Fibroblast of skin of left quadriceps (primary cell): ENCODE data around the gene IL34.
"Not testable (repeated sequence)": the region's sequence is repeated elsewhere in the genome, so short reads cannot be mapped to it uniquely, and the experiment has no call there.

Experiments
- DNase-seq, 2 experiments: peaks; one replicate each; pipeline ENCODE4 v3.0.0-alpha.2; 2013; ENCODE audit warnings: low read depth in 2 of 2

Gene IL34

DNA sequence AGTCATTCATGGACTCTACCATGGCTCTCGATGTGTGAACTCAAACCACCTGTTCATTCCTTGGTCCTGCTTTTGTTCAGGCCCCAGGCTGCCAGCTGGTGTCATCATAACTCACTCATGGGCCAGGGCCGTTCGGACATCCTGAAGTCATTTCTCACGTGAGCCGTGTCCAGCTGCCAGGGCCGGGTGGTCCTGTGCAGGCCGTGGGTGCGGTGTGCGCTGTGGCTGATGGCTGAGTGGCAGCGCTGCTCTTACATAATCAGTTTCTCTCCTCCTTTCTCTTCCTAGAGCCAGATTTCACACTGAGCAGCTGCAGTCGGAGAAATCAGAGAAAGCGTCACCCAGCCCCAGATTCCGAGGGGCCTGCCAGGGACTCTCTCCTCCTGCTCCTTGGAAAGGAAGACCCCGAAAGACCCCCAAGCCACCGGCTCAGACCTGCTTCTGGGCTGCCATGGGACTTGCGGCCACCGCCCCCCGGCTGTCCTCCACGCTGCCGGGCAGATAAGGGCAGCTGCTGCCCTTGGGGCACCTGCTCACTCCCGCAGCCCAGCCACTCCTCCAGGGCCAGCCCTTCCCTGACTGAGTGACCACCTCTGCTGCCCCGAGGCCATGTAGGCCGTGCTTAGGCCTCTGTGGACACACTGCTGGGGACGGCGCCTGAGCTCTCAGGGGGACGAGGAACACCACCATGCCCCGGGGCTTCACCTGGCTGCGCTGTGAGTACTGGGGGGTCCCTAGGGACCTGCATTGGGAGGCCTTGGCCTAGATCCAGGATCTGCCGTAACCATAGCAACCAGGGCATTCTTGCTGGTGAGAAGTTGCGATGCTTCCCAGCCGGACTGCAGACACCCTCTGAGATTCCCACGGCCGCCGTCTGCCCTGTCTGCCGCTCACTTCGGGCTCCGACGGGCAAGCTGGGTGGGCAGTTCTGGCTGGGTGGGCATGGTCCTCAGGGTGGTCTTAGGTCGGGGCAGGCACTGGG is at the start of gene IL34:
TSS of gene IL34 (plus strand) at position 300 of the 982 bp plus-strand sequence. CDS start at position 689, 389 bp downstream.
- DNase-seq = no peak

DNA sequence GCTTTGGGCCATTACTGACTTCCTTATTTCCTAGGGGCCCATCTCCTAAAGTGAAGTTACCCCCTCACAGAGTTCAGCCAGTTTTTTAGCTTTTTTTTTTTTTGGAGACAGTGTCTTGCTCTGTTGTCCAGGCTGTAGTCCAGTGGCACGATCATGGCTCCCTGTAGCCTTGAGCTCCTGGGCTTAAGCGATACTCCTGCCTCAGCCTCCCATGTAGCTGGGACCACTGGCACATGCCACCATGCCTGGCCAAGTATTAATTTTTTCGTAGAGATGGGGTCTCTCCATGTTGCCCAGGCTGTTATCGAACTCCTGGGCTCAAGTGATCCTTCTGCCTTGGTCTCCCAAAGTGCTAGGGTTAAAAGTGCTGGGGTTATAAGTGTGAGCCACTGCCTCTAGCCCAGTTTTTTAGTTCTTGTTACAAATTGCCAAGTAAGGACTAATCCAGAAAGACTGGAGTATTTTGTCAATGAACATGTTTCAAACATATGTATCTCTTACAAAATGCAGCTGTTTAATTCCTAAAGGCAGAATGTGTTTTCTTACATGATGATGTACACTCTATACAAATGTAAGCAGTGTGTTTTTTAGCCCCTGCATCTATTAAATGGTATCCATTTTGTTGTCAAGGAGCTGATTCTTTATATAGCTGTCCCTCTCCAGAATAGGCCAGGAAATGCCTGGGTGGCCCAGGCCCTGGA is 49.1 kb upstream of the IL34 start:
- DNase-seq = no peak

DNA sequence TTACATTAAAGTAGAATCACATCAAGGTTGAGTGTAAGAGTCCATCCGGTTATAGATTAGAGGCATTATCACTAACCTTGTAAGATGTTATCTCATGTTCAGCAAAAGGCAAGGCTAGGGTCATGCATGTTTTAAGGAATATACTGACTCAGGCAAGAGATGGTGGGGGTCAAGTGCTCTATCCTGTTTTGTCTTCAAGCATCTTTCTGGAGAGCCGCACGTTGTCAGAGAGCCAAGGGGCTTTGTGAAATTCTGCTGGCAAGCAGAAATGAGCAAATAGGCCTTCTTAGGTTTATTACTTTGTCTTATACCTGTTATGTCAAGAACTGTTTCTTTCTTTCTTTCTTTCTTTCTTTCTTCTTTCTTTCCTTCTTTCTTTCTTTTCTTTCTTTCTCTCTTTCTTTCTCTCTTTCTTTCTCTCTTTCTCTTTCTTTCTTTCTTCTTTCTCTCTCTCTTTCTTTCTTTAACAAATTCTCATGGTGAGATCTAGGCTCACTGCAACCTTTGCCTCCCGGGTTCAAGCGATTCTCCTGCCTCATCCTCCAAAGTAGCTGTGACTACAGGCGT is 47.3 kb upstream of the IL34 start:
- no peak for DNase-seq

DNA sequence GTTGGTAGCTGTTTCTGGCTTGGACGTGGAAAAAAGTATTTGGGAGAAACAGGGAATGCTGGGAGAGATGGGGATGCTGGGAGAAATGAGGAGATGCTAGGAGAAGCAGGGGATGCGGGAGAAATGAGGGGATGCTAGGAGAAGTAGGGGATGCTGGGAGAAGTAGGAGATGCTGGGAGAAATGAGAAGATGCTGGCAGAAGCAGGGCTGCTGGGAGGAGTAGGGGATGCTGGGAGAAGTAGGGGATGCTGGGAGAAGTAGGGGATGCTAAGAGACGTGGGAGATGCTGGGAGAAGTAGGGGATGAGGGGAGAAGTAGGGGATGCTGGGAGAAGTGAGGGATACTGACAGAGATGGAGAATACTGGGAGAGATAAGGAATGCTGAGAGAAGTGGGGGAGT is 45.6 kb upstream of the IL34 start:
- DNase-seq = no peak

DNA sequence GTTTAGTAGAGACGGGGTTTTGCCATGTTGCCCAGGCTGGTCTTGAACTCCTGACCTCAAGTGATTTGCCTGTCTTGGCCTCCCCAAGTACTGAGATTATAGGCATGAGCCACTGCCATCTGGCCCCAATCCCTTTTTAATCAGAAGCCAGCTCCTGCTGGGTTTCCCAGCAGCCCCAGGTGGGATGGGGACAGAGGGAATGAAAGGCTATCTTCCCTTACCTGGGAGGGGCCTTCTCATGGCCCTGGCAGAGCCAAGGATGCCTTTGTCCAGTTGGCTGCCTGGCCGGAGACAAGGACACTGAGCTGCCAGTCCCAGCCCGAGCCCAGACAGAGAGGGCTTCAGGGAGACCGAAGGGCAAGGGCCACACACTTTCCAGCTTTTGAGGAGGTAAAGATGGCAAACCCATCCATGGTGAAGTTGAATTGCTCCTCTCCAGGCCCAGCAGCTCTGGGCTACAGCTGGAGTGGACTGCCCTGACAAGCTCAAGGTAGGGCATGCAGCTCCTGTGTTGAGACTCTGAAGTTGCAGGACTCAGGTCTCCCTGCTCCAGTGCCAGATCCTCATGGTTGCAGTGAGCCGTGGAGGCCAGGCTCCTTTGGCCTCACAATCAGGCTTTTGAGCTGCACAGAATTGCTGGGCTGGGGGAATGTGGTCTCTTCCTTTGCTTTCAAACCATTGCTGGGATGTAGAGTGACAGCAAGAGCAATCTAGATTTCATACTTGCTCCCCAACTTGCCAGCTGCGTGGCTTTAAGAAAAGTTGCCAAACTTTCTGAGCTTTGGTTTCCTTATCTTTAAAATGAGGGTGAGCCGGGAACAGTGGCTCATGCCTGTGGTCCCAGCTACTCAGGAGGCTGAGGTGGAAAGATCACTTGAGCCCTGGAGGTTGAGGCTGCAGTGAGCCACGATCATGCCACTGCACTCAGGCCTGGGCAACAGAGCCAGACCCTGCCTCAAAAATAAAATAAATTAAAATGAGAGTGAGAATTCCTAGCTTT is 44.5 kb upstream of the IL34 start:
- no peak for DNase-seq

DNA sequence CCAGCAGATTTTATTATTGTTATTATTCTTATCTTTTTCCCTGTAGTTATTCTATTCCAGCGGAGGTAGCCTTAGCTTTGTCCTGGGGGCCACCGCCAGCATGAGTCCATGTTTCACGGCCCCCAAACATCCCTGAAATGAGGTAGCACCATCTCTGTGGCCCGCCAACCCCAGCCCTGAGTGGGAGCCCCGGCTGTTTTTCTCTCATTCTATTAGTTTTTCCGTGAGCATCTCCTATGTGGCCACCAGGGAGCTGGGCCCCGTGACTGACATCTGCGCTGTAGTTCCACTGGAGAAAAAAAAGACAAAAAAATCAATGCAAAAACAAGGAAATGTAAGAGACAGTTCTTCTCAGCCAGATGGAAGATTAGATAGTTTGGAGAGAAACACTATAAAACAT is 43.5 kb upstream of the IL34 start:
- DNase-seq = no peak

DNA sequence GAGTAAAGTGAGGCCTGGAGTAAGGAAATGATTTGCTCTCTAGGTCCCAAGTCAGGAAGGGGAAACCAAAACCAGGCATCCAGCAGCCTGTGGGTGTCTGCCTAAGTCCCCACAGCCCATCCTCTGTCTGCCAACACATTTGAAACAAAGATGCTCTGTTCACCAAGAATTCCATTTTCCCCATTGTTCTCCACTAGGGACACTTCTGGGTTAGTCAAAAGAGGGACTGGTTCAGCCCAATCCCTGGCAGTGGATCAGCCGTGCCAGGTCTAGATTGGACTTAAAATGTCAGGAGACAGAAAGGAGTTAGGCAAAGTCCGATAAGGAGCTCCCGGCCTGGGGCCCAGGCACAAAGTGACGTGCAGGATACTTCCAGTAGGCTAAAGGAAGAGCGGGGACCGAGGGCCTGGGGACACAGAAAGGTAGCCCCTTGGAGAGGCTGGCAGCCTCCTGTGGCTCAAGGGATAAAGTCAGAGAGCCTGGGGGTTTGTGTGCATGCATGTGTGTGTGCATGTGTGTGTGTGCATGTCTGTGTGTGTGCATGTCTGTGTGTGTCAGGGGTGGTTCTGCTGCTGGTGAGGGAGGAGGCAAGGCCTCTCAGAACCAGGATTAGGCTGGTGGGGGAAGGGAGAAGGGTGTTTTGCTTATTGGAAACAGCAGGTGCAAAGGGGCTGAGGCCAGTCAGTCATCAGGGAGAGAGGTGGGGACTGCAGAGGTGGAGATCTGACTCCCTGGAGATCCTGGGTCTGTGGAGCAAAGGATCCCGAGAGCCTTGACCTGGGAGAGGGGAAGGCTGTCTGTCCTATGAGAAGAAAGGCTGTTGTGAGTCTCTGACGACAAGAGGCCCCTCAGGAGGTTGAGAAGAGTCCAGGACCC is 41.7 kb upstream of the IL34 start:
- no peak for DNase-seq

DNA sequence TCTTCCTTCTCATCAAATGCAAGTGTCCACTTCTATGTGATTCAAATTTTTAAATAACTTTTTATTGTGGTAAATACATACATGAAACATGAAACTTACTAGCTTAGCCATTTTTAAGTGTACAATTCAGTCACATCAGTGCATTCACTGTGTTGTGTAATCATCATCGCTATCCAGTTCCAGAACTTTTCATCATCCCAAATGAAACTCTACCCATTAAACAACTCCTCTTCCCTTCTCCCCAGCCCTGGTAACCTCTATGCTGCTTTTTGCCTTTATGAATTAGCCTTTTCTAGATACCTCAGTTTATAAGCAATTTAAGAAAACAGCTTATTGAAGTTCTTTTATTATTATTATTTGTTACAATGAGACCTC is 41.1 kb upstream of the IL34 start:
- DNase-seq = no peak

DNA sequence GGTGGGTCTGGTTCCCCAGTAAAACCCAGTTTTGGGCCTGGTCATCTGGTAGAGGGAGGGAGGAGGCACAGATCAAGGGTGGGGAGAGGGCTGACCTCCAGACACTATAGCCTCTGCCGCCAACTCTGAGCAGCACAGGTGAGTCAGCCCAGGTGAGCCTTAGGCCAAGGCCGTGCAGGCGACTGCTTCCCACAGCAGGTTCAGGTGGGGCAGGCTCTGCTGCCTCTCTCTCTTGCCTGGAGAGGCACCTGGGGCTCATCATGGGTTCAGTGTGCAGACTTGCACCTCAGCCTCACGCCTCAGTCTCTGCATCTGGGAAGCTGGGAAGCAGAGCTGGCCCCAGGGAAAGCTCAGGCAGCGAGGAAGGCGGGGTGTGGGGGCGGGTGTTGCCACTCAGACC is 37.8 kb upstream of the IL34 start:
- no peak for DNase-seq

DNA sequence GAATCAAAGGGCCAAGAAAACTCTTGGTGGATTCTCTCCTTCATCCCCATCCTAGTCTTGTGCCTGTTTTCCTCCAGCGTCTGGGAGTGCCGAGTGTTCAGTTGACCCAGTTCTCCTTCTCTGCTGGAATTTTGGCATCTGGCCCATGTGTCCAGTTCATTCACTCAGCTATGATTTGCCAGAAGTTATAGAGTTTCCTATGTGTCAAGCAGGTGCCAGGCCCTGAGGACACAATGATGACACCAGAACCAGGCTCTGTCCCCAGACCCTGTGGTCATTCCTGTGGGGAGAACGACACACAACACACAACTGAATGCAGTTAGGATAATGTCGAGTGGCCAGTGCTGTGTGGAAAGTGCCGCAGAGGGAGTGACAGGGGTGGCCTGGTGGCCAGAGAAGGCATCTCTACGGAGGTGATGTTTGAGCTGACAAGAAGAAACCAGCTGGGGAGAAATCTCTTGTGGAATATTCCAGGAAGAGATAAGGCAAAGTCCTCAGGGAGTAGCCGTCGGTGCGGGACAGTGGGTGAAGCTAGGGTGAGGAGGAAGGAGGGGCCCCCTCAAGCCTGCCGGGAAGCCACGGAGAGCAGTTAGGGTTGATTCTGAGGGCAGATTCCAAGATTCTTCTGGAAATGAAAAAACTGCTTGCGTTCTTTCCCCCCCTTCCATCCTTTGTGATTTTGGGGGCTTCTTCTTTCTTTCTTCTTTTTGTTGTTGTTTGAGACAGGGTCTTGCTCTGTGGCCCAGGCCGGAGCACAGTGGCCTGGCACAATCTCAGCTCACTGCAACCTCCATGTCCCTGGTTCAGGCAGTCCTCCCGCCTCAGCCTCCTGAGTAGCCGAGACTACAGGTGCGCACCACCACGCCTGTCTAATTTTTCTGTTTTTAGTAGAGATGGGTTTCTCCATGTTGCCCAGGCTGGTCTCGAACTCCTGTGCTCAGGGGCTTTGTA is 35.8 kb upstream of the IL34 start:
- no peak for DNase-seq

DNA sequence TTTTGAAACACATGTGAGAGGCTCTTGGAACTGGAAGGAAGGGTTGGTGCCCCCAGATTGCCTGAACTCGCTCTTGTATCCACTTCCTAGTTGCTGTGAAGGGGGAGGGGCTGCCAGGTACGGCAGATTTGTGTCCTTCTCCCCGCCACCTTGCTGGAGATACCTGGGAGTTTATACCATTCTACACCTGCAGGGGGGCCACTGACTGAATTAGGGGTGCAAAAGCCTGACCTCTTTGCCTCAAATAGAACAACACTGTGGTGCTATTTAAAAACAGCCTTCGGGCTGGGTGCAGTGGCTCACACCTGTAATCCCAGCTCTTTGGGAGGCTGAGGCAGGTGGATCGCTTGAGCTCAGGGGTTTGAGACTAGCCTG is 35.1 kb upstream of the IL34 start:
- no peak for DNase-seq

DNA sequence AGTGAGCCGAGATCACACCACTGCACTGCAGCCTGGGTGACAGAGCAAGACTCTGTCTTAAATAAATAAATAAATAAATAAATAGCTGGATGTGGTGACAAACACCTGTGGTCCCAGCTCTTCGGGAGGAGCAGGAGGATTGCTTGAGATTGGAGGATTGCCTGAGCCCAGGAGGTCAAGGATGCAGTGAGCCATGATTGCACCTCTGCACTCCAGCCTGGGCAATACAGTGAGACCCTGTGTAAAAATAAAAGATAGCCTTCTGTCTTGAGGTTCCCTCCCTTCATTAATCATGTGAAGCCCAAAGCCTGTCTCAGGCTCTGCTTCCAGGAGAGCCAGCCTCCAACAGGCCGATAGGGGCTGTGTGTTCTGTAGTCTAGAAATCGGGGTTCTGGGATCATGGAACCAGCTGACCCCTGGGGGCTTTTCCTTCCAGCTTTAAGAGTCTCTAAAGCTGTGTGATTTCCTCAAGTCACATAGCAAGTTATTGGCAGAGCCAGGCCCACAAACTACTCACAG is 34.5 kb upstream of the IL34 start:
- no peak for DNase-seq

DNA sequence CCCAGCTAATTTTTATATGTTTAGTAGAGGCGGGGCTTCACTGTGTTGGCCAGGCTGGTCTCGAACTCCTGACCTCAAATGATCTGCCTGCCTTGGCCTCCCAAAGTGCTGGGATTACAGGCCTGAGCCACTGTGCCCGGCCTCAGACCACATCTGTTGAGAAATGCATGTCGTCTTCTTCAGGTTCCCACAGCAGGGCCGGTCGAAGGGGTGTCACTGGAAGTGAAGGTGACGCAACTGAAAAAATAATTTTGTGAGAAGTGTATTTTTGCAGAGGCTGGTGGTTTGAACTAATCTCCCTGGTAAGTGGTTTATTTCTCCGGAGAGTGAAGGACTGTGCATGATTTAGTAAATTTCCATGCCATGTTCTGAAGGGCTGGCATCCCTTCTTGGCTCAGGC is 33.4 kb upstream of the IL34 start:
- no peak for DNase-seq

DNA sequence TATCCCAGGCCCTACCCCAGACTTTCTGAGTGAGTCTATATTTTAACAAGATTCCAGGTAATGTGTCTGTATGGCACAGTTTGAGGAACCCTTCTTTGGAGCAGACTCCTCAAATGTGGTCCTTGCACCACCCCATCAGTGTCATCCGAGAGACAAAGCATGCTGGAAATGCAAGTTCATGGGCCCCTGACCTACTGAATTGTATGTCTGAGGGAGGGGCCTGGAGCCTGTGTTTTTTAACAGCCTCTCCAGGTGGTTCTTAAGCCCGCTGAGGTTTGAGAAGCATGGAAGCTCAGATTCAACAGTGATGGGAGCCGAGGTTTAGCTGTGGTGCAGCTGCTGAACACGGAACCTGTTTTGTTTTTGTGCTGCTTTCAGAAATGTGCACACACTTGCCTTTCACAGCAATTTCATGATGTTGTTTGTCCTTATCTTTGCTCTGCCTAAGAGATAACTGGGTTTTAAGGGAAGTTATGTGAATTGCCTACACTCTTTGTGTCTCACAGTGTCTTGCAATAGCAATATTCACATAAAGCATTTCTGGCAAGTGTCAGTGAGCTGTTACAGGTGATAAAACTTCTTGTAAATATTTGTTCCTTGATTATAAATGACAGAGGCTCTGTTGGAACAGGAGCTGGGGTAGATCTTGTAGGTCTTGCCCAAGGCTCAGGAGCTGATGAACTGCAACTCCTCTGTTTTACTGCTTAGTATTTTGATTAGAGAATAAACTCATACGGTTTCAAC is 32.0 kb upstream of the IL34 start:
- DNase-seq = no peak

DNA sequence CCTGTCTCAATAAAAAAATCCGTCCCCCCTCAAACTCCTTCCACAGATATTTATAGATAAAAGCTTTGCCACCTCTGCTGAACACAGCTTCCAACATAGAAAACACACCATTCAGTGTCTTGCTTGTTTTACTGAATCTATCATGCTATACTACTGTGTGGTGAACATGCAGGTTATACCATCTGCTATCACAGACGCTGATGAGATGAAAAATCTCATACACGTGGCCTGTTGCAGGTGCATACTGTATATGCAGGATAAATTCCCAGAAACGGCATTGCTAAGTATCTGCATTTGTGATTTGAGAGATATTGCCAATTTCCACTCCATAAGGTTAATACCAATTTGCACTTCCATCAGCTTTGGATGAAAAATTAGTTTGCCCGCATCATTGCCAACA is 30.4 kb upstream of the IL34 start:
- no peak for DNase-seq

DNA sequence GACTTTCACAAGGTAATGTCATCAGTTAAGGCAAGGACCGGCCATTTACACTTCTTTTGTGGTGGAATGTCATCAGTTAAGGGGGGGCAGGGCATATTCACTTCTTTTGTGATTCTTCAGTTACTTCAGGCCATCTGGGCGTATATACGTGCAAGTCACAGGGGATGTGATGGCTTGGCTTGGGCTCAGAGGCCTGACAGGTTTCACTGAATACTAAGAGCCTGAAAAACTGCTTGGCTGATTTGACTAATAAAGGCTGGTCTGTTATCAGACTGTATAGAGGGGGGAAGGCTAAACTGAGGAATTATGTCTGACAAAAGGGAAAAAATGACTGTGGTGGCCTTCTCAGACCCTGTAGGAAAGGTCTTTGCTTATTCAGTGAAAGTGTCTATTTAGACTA is 24.5 kb upstream of the IL34 start:
- not testable (repeated sequence) for DNase-seq

DNA sequence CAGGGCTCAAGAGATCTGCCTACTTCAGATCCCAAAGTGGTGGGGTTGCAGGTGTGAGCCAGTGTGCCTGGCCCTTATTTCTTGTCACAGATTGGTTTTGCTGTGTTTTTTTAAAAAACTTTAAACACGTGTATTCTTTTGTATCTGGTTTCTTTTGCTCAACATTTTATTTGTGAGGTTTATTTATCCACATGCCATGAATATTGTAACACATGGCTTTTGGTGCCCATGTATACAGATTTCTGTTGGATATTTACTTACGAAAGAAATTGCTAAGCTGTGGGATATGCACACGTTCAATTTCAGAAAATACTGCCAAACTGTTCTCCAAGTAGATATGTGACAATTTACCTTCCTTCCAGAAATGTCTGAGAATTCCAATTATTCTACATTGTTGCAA is 18.7 kb upstream of the IL34 start:
- DNase-seq = no peak

DNA sequence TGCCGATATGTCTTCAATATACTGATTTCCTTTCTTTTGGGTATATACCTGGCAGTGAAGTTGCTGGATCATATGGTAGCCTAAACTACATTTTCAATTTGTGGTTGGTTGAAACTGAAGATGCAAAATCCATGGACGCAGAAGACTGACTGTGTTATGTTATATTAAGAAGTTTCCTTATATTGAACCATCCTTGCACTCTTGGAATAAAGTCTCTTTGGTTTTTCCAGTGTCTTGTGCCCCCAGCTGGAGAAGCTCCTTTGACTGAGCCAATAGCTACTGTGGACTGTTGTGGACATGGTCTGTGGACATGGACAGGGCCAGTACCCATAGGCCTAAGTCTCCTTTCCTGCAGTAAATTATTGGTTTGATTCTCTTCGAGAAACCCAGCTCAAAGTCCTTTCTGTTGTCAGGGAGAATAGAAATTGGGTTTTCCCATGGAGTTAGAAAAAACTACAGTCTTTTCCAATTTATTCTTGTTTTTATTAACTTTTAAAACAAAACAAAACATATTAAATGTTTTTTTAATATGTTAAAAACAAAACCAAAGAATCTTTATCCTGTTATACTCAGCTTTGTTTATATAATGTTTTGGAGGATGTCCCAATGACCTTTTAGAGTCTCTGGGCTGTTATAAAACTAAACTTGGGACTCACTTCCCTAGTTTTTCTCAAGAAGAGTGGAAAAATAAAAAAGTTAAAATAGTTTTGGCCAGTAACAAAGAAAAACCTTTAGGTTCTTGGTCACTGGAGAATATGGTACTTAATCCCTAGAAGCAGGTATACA is 15.2 kb upstream of the IL34 start:
- DNase-seq = no peak
